Right renal pelvis (tissue), 4 donors: ENCODE data around the gene MED12. TPM values are rescaled to one million over a fixed set of nuclear protein-coding genes. Genes with fewer than 3 reads are reported as not detected.
"Not testable (repeated sequence)": the region's sequence is repeated elsewhere in the genome, so short reads cannot be mapped to it uniquely, and the experiment has no call there.

Experiments
- DNase-seq, 4 donors: peaks; one replicate each; pipeline ENCODE4 v3.0.0-alpha.2; 2013; ENCODE audit warnings: low read depth in 4 of 4, low spot score in 3 of 4, missing footprints in 1 of 4
- polyA plus RNA-seq, 4 donors: library from polyadenylated mRNA; unstranded; fragments of 120-200 nt; gene quantifications; one replicate each; pipeline ENCODE4 v1.2.1, GENCODE V29; 2013; ENCODE audit not compliant: insufficient read length in 4 of 4

Gene MED12
- polyA plus RNA-seq, 4 donors: 39.7 to 47.4 (median 41.4) TPM

DNA sequence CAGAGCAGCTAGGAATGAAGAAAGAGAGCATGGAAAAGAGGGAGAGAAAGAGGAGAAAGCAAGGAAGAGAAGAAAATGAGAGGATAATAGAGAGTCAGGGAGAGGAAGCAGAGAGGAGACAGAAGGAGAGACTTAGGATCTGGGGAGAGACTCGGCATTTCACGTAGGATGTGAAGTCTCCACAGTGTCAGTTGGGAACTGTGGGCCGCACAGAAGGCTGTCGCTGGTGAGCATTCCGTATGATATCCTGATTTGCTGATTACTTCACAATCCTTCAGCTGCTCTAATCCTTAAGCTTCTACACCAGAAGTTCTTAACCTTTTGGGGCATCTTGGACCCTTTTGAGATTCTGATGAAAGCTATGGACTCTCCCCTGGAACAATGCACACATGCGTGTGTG lies 40.2 kb downstream of the MED12 start:
- DNase-seq: no peak

GRCh38 chrX:71159335-71159734 lies 40.9 kb downstream of the MED12 start:
- DNase-seq: no peak

- no peak for DNase-seq
These were observed 42.1 kb downstream of the MED12 start for GRCh38 chrX:71160475-71160874.

DNA sequence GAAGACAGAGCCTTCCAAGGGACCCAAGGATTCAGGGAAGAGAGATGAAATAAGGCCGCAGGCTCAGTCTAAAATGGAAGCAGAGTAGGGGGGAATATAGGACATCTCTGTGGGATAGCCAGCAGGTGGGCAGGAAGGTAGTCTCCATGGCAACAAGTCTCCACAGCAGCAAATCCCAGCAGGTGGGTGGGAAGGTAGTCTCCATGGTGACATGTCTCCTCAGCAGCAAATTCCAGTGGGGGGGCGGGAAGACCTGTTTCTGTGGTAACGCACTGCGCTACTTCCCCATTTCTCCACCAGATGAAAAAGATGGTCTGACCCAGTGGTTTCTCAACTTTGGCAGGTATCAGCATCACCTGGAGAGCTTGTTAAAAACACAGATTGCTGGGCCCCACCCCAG lies 44.6 kb downstream of the MED12 start:
- no peak for DNase-seq

DNA sequence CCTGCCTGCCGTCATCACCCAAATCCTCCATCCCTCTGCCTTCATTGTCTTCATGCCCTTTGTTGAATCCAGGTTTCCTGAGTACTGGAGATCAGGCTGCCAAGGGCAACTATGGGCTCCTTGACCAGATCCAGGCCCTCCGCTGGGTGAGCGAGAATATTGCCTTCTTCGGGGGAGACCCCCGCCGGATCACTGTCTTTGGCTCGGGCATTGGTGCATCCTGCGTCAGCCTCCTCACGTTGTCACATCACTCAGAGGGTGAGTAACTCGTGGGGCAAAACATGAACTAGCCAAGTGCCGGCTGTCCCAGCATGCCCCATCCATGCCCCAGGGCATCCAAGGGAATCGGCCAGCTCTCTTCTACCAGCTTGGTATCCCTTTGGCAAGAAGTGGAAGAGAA lies 45.7 kb downstream of the MED12 start:
- no peak for DNase-seq

- no peak for DNase-seq
These were observed 48.1 kb downstream of the MED12 start for GRCh38 chrX:71166461-71166860.

- DNase-seq: no peak
These were observed 48.8 kb downstream of the MED12 start for GRCh38 chrX:71167031-71167781.

GRCh38 chrX:71168134-71168533 lies 49.7 kb downstream of the MED12 start:
- no peak for DNase-seq

DNA sequence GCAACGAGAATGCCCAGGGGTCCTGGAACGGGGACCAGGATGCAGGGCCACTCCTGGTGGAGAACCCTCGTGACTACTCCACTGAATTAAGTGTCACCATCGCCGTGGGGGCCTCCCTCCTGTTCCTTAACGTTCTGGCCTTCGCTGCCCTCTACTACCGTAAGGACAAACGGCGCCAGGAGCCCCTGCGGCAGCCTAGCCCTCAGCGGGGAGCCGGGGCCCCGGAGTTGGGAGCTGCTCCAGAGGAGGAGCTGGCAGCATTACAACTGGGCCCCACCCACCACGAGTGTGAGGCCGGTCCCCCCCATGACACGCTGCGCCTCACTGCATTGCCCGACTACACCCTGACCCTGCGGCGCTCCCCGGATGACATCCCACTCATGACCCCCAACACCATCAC lies 51.2 kb downstream of the MED12 start:
- no peak for DNase-seq

DNA sequence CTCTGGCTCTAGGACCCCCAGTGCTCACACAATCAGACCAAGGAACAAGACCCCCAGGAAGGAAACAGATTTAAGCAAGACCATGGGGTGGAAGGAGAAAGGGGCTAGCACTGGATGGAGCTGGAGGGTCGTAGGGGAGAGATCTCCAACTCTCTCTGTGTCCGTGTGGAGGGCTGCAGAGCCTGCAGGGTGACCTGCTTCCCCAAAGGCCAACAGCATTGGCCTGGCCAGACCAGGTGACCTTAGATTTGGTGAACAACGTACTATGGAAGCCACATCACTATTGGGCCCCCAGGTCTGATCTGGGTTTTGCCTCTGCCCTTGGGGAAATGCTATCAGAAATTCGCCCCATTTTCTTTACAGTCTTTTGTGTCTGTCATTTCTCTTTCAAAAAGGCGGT lies 52.3 kb downstream of the MED12 start:
- DNase-seq: no peak

DNA sequence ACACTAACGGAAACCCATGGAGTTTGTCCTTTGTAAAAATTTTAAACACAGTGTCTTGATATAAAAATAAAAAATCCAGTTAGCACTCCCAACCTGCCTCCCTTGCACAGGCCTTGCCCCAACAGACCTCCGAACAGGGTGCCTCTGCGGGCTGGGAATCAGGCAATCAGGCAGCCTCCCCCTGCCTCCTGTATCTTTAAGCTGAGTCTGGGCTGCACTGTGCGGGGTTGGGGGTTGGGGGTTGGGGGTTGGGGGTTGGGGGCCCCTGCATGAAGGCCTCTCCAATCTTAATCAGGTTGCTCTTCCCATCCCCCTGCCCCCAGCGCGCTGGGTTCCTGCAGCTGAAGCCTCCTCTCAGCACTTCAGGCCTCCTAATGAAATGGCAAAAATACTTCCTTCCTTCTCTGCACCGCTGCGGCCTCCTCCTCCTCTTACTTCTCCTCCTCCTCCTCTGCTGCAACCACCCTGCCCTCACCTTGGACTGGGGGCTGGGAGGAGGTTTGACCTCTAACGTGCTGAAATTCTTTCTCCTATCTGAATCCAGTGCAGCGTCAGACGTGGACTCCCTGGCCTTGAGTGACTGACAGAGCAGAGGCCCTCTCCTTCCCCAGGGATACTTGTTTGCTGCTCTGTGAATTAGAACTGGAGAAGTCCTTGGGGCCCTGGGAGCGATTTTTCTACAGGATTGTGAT lies 52.9 kb downstream of the MED12 start:
- DNase-seq: no peak

- no peak for DNase-seq
These were observed 55.0 kb downstream of the MED12 start for GRCh38 chrX:71173440-71173839.

DNA sequence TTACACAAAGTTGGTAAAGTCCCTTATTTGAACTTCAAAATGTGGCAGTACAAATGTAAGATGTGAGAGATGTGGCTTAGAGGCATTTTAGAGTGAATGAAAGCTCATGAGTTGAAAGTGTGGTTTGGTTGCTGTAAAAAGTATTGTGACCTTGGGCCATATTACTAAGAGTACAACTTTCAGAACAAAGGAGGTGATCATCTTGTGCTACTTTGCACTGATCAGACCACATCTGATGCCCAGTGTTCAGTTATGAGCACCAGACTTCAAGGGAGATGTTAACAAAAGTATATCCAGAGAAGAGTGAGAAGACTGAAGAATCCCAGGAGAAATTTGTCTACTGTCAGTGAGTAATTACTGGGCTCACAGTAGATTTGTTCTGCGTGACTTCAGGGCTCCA lies 56.4 kb downstream of the MED12 start:
- DNase-seq: no peak

GRCh38 chrX:71175531-71175930 lies 57.1 kb downstream of the MED12 start:
- DNase-seq: no peak

DNA sequence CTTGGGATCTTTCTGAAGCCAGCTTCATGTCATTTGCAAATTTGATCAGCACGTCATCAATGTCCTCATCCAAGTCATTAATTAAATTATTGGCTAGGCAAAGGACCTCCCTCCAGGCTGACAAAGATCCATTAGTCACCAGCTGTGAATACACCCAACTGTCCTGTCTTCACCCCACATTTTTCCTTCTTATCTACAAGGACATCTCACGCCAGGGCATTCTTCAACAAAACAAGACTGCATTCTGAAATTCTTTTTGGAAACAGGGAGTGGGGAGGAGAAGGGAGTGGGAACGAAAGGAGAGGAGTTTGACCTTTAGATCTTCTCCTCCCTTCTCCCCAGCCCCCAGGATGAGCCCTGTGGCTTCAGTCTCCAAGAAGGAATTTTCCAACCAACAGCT lies 58.9 kb downstream of the MED12 start:
- no peak for DNase-seq

DNA sequence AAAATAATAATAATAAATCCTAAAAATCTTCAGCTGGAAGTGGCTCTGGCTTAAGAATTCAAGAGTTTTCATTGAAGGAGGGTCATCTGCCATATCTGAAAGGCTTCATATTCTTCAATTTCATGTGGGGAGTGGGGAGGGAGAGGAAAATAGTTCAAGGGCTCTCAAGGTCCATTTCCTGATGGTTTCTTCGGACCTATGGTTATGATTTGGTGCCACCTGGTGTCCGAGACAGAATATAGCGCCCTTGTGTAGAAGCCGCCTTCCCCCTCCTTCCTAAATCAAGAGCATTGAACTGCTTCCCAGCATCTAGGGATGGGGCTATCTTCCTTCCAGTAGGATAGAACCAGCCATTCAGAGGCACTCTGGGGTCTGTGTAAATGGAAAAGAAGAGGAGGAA lies 60.5 kb downstream of the MED12 start:
- DNase-seq: peak in 1 of 4 donors; percentile 43

GRCh38 chrX:71180579-71181265 lies 62.3 kb downstream of the MED12 start:
- not testable (repeated sequence) for DNase-seq

DNA sequence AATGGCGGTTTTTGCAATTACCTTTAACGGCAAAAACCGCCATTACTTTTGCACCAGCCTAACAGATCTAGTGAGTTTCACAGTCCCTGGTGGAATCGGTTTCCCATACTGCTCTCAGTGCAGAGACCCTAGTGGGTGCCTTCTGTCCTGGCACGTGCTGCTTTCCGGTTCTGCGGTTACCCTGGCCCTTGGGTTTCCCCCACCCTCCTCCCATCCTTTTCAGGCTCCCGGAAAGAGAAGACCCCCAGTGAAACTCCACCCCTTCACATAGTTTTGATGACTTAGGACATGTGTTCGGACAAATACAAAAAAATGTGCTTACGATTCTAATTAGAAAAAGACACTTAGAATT lies 63.1 kb downstream of the MED12 start:
- peak in 2 of 4 donors; percentile 28 to 42 for DNase-seq

DNA sequence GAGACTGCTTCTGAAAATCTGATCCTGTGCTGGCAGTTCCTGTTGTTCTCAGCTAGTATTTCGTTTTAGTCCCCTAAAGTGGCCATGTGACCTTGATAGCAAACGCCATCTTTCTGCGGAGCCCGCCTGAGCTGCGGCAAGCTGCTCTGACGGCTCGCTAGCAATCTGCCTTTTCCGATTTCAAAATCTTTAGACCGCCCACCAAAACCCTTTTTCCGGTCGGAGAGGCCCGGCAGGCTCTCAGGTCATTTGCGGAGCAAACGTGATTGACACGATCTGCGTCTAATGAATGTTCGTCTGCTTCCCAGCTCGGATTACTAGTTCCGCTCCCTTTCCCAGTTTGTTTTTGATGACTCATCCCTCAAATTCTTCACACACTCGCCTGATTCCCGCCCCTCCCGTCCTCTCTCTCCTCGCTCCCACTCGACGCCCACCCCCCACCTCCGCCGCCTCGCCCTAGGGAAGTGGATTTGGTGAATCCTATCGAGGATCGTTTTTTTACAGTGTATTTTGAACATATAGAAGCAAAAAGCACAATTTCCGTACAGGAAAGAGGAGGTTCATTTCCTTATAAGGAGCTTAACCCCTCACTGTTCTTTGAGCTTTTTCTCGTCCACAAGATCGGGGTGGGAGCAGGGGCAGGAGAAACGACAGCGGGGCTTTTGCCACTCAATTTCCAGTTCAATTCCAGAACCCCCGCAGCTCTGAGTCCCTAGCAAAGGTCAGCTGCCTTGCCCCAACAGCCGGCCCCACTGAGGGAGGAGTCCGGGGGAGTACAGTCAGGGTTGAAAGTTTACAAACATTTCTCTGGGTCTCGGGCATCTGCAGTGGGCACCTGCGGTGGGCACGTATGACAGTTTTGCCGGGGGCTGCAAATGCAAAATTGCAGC lies 63.8 kb downstream of the MED12 start:
- peak; percentile 67 to 89 (median 85) for DNase-seq

GRCh38 chrX:71182871-71183270 lies 64.5 kb downstream of the MED12 start:
- no peak for DNase-seq

DNA sequence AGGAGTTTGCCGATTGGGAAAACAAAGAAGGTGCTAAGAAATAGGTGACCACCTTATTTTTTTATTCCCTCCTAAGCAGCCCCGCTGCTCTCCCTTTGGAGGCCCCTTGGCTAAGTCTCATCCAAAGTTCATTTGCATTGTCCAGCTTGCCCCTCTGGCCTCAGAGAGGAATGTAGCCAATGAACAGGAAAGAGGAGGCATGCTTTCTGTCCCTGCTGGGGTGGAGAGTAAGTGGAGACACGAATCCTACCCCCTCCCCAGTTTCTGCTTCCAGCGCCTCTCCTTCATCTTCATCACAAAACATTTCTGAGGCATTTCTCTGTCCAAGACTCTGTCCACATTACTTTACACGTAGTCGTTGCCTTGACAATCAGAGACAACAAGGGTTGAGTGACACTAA lies 64.9 kb downstream of the MED12 start:
- DNase-seq: peak in 1 of 4 donors; percentile 30
